ACHN (cell line): ENCODE data around the gene MBNL2.
"Not testable (repeated sequence)": the region's sequence is repeated elsewhere in the genome, so short reads cannot be mapped to it uniquely, and the experiment has no call there.

Experiments used
- DNase-seq: peaks from one replicate; pipeline ENCODE4 v3.0.0-alpha.2; 2015
- in situ Hi-C: cut with HindIII; loops from 2 replicates; pipeline ENCODE4 v1.10.0; 2017; ENCODE audit warnings: low sequenced_read_pairs, low pct_ligation_motif_present, low pct_unique_long_range_greater_than_20kb

The MBNL2 gene

DNA sequence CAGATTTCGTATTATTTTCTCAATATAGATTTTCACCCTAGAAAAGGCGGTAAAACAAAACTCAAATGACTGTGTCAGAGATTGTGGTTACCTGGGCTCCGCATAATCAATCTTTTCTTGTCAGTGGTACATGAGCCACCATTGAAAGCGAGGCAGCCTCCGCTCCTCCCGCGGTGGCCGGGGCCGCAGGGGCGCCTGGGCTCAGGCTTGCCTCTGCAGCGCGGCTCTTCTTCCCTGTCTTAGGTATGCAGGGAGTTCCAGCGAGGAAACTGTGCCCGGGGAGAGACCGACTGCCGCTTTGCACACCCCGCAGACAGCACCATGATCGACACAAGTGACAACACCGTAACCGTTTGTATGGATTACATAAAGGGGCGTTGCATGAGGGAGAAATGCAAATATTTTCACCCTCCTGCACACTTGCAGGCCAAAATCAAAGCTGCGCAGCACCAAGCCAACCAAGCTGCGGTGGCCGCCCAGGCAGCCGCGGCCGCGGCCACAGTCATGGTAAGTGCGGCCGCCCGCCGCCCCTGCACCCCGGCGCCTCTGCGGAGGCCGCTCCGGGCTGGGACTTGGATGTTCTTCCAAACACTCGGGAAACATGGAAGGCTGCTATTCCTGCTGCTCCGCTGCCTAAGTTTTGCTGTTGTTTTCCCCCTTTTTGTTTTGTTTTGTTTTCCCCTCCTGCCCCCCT is 124.6 kb downstream of the MBNL2 start:
- no peak for DNase-seq
- in situ Hi-C loops, result no loop called here

- in situ Hi-C loops, result no loop called here
- DNase-seq, result no peak
These were observed 125.3 kb downstream of the MBNL2 start for GRCh38 chr13:97347255-97347932.

GRCh38 chr13:97348569-97349100 is 126.5 kb downstream of the MBNL2 start:
- DNase-seq, result no peak
- in situ Hi-C loops, result no loop called here

- DNase-seq, result not testable (repeated sequence)
- in situ Hi-C loops, result loop anchor here (25.0 kb wide), 2 partner anchors 140 to 240 kb away; partner anchors contain the start of gene MBNL2
These were observed 129.9 kb downstream of the MBNL2 start for GRCh38 chr13:97352012-97352411.

- in situ Hi-C loops, result loop anchor here (25.0 kb wide), 2 partner anchors 141 to 241 kb away; partner anchors contain the start of gene MBNL2
These were observed 130.7 kb downstream of the MBNL2 start for GRCh38 chr13:97352815-97353214.

GRCh38 chr13:97353927-97354675 is 132.0 kb downstream of the MBNL2 start:
- in situ Hi-C loops, result loop anchor here (25.0 kb wide), 2 partner anchors 142 to 242 kb away; partner anchors contain the start of gene MBNL2
- no peak for DNase-seq

More at GRCh38 chr13:97352815-97353214, 130.7 kb downstream of the MBNL2 start:
- DNase-seq, result no peak

DNA sequence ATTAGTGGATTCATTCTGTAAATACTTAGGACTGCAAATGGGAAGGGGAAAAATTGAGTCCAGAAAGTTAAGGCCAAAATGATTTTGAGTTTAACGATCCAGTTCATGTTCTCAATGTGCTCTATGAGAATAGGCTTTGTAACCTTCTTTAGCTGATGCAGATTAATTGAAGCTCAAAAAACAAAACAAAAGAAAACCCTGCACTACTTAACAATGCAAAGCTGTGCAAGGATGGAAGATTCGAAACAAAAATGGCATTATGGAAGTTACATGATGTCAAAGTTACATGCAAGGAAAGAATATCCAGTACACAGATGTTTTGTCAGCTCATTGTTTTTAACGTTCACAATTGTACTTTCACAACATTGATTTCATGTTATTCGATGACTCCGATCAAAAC is 132.7 kb downstream of the MBNL2 start:
- no peak for DNase-seq
- in situ Hi-C loops, result loop anchor here (25.0 kb wide), 2 partner anchors 143 to 243 kb away; partner anchors contain the start of gene MBNL2

DNA sequence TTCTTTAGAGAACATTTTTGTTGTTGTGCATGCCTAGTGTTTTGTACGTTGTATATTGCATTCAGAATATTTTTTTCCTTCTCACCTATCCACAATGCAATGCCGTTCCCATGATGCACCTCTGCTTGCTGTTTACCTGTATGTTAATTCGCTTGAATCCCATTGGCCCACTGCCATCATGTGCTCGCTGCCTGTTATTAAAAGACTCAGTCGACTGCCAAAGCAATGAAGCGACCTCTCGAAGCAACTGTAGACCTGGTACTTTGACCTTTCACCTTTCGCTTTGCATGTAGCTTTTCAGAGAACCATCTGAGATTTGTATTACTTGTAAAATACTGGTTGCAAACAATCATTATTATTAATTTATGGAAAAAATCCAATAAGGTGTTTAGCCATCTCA is 134.5 kb downstream of the MBNL2 start:
- in situ Hi-C loops, result loop anchor here (25.0 kb wide), 2 partner anchors 144 to 244 kb away; partner anchors contain the start of gene MBNL2
- no peak for DNase-seq

DNA sequence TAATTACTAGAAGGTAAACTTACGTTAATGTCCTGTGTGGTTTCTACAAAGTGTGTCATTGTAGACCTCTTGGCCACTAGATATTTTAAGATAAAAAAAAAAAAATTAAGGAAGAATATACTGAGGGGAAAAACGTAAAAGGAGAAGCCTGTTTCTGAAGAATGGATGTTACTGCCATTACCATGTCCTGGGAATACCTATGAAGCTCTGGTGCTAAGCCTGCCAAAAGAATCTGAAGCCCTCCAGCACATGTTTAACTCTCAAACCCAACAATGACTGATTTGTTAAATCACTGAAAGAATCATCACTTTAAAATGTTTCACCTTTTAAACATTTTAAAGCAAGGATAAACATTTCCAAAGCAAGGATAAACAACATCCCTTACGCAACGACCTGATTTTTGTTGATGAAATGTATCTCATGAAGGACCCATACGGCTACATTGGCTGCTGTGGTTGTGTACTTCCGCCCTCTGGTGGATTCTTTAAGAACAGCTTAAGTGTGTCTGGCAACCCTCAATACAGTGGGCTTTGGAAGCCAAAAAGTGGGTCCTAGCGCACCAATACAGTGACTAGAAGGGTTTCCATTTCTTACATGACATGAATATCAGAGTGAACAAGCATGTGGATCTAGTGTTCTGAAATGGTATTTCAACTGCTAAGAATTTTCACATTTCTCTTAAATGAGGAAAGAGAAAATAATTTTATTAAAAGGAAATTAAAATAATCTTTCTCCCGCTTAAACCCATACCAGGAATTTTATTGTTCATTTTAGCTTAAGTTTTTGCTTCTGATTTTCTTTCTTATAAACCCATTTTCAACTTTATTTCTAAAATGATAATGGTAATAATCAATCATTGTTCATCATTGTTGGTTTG is 137.3 kb downstream of the MBNL2 start:
- DNase-seq, result peak; percentile 69
- in situ Hi-C loops, result loop anchor here (25.0 kb wide), 2 partner anchors 147 to 247 kb away; partner anchors contain the start of gene MBNL2

DNA sequence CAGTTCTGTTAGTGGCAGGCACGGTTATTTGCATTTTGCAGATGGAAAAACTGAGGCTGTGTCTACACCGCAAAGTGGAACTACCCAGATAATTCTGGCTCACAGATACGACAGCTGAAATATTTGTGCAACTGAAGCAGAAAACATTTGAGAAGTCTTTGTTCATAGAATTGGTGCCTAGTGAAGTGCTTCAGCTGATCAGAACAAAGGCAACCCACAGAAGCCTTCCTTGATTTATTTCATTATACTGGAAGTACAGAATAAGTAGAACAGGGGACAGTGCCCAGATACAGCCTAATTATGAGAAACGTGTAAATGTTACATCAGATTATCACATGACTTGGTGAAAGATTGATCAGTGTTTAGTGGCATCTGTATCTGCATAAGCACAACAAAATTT is 138.5 kb downstream of the MBNL2 start:
- in situ Hi-C loops, result loop anchor here (25.0 kb wide), 2 partner anchors 148 to 248 kb away; partner anchors contain the start of gene MBNL2
- no peak for DNase-seq

DNA sequence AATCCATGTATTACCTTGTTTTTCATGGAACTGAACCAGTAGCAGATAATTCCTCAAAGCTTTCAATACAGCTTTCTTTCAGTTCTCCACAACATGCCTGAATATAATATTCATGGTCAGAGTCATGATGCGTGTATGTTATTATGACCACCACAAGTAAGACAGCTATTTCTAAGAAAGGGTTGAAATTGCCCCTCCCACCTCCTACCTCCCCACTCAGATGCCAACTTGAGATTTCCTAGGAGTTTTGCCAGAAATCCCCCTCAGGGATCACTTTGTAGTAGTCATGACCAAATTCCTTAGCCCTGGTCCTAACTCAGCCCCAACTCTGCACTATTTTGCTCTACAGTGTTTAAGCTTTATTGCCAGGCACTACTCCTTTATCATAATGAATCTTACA is 141.9 kb downstream of the MBNL2 start:
- in situ Hi-C loops, result loop anchor here (25.0 kb wide), 2 partner anchors 152 to 252 kb away; partner anchors contain the start of gene MBNL2
- no peak for DNase-seq

DNA sequence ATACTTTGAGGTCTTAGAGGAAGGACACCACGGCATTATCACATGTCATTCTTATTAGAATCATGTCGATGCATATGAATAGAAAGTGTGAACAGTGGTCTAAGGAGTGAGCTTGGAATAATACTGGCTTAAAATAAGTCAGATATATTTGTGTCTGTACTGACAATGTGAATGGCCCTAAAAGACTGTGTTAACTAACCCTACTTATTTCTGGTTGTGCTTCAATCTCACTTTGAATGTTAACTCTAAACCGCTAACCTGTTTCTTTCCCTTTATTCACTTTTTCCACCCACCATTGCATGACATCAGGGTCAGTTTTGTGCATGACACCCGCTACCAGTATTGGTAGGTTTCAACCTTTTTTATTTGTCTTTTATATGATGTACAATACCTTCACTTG is 142.7 kb downstream of the MBNL2 start:
- DNase-seq, result no peak
- in situ Hi-C loops, result loop anchor here (25.0 kb wide), 2 partner anchors 153 to 253 kb away; partner anchors contain the start of gene MBNL2

DNA sequence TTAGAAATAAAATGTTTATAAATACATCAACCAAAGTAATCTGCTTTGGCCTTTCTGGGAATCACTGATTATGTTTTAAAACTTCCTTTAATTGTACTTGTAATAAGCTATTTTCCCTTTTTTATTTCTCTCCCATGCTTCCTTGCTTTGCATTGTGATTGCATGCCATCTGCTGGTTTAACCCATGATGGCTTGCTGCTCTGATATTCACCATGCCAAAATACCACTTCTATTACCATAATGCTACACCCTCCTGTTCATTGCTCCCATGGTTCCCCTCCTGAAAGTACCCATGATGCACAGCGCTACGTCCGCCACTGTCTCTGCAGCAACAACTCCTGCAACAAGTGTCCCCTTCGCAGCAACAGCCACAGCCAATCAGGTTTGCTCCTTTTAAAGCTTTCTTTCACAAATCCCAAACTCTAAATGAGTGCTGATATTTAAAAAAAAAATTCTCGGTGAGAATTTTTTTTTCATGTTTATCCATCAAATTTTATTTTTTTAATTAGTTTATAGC is 144.1 kb downstream of the MBNL2 start:
- in situ Hi-C loops, result loop anchor here (25.0 kb wide), 2 partner anchors 154 to 254 kb away; partner anchors contain the start of gene MBNL2
- DNase-seq, result peak; percentile 10

GRCh38 chr13:97367016-97367822 is 145.1 kb downstream of the MBNL2 start:
- in situ Hi-C loops, result loop anchor here (25.0 kb wide), 2 partner anchors 155 to 255 kb away; partner anchors contain the start of gene MBNL2
- DNase-seq, result peak; percentile 92

DNA sequence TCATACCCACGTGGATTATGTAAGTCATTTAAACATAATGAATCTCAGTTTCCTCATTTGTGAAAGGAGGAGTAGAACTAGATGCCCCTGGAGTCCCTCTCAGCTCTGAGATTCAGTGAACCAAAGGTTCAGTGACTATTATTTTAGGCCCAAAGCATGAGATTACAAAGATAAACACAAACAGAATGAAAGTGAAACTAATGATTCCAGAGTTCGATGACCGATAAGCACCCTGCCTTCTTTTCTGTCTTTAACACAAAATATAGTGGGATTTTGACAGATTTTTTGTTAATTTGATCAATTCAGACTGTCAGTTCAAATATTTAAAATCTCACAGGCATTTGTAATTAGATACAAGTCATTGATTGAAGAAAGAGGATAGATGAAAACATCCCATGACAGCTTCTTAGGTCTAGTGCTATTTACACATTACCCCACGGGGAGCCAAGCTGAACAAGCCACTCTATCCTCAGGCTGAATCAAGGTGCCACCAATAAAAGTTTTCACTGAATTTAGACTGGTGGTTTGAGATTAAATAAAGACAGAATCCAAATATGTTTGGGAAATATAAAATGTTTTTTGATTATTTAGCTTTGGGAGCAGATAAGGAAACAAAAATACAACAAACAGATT is 147.2 kb downstream of the MBNL2 start:
- peak; percentile 27 for DNase-seq
- in situ Hi-C loops, result loop anchor here (25.0 kb wide), 2 partner anchors 157 to 257 kb away; partner anchors contain the start of gene MBNL2
